Ascending aorta (tissue), 2 donors: ENCODE measurements around the gene ADAMTS12. TPM values are rescaled to one million over a fixed set of nuclear protein-coding genes. Genes with fewer than 3 reads are reported as not detected.

Experiments used
- DNase-seq, 2 donors: peaks; one replicate each; pipeline ENCODE4 v3.0.0-alpha.2; 2019; ENCODE audit warnings: low spot score in 2 of 2
- H3K27ac ChIP-seq, 2 donors: fragments of 200-600 bp; sonication (generic); one replicate each; pipeline ENCODE4 v1.5.1; 2016 to 2017; ENCODE audit warnings: mild to moderate bottlenecking in 1 of 2
- H3K27me3 ChIP-seq: fragments of 200-600 bp; sonication (generic); one replicate; pipeline ENCODE4 v1.5.1; 2017
- H3K36me3 ChIP-seq, 2 donors: fragments of 200-600 bp; sonication (generic); one replicate each; pipeline ENCODE4 v1.5.1; 2016
- H3K4me1 ChIP-seq, 2 donors: fragments of 200-600 bp; sonication (generic); one replicate each; pipeline ENCODE4 v1.5.1; 2016 to 2017; ENCODE audit warnings: mild to moderate bottlenecking in 1 of 2
- H3K4me3 ChIP-seq, 2 donors: fragments of 200-600 bp; sonication (generic); one replicate each; pipeline ENCODE4 v1.5.1; 2016 to 2017; ENCODE audit warnings: mild to moderate bottlenecking in 1 of 2
- H3K9me3 ChIP-seq, 2 donors: fragments of 200-600 bp; sonication (generic); one replicate each; pipeline ENCODE4 v1.5.1; 2016
- CTCF ChIP-seq, 3 experiments: fragments of 200-600 bp in 2 of 3; fragments of 450-650 bp in 1 of 3; sonication (generic) in 2 of 3; IDR thresholded peaks; one replicate each; pipeline ENCODE4 v1.5.1; 2016 to 2019; ENCODE audit warnings: antibody characterized with exemption in 3 of 3, mild to moderate bottlenecking in 1 of 3, moderate library complexity in 1 of 3
- intact Hi-C: fragments of 100-400 bp; cut with DNase I; formaldehyde crosslinking; loops from one replicate; pipeline ENCODE4 v1.15.1; 2023
- total RNA-seq: library from RNA; depleted of rRNA; stranded (reverse); fragments of >200 nt; gene quantifications from one replicate; pipeline ENCODE4 v1.1.0, GENCODE V29; 2016

Gene ADAMTS12
- total RNA-seq, 1 donor from 2014 or later = 1.4 TPM

DNA sequence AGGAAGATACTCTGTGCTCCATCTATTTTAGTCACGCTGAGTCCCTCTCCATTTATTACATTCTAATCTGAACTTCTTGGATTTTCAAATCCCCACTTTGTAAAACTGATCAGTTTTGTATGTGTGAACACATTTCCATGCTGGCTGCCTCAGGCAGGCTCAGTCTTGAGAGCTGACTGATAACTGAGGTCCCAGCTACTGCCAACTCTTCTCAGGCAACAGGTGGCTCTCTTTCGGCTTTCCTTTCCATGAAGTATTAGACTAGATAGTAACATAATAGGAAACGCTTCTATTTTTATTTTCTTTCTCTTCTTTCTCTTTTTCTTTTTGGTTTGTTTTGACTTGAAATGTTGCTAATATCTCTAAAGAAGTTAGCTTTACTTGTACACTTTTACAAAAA lies 312.6 kb downstream of the ADAMTS12 start:
- no peaks in the 10 kb centered on the region for H3K27me3 ChIP-seq
- no peaks in the 10 kb centered on the region for H3K9me3 ChIP-seq
- H3K4me1 ChIP-seq = no peaks in the 10 kb centered on the region
- H3K4me3 ChIP-seq = no peak overlapping the region
- no peak overlapping the region for H3K27ac ChIP-seq
- intact Hi-C loops = no loop called here
- no peak for DNase-seq
- no peaks in the 10 kb centered on the region for H3K36me3 ChIP-seq
- TF ChIP-seq CTCF (IDR thresholded peaks at IDR 0.05) = no peak

GRCh38 chr5:33576726-33577590 lies 314.8 kb downstream of the ADAMTS12 start:
- Histone ChIP-seq H3K27me3 (no peaks in the 10 kb centered on the region), H3K36me3 (no peaks in the 10 kb centered on the region), H3K4me1 (no peaks in the 10 kb centered on the region), H3K4me3 (no peak overlapping the region), H3K9me3 (no peaks in the 10 kb centered on the region), H3K27ac (no peak overlapping the region)
- no peak for TF ChIP-seq CTCF (IDR thresholded peaks at IDR 0.05)
- no peak for DNase-seq
- intact Hi-C loops = no loop called here

- no peak overlapping the region for H3K4me3 ChIP-seq
- no peaks in the 10 kb centered on the region for H3K9me3 ChIP-seq
- H3K27me3 ChIP-seq = no peaks in the 10 kb centered on the region
- H3K4me1 ChIP-seq = peaks cover 0 to 3% of the 10 kb centered on the region in 2 donors
- no peaks in the 10 kb centered on the region for H3K36me3 ChIP-seq
- TF ChIP-seq CTCF (IDR thresholded peaks at IDR 0.05) = no peak
- intact Hi-C loops = no loop called here
- no peak overlapping the region for H3K27ac ChIP-seq
- DNase-seq = peak in 1 of 2 donors; percentile 74
These were observed 326.5 kb downstream of the ADAMTS12 start for GRCh38 chr5:33565324-33565723.

DNA sequence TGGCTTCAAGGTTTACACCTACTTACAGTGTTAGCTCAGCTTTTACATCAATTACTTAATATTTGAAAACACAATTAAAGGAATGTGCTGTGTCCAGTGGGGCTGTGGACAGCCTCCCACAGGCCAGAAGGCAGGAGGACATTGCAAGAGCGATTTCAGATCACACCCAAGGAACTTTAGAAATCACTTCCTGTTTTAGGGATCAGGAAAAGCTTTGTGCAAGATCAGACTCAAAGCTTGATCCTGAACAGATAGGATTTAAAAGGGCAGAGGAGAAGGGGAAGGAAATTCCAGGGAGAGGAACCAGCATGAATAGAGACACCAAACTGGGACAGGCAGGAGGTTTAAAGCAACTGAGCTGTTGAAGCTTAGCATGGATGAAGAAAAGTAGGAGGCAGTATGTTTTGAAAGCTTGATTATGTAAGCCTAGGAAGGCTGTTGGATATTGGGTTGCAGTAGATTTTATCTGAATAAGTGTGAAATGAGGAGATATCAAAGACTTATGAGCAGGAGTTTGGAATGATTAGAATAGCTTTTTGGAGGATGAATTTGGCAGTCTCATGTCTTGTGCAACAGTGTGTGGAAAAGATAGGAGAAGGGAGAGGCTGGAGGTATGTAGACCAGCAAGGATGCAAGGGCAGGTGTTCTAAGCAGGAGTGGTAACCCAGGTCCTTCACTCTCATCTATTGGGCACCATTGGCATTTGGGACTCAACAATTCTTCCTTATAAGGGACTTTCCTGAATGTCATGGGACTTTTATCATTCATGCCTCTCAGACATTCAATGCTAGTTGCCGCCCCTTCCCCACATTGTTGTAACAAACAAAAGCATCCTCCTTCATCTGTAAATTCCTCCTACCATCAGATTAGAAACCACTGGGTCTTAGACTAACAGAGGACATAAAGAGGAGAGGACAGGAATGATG lies 327.5 kb downstream of the ADAMTS12 start:
- no peaks in the 10 kb centered on the region for H3K36me3 ChIP-seq
- H3K27me3 ChIP-seq = no peaks in the 10 kb centered on the region
- no peak overlapping the region for H3K27ac ChIP-seq
- H3K4me3 ChIP-seq = no peak overlapping the region
- TF ChIP-seq CTCF (IDR thresholded peaks at IDR 0.05) = no peak
- H3K4me1 ChIP-seq = peaks cover 0 to 3% of the 10 kb centered on the region in 2 donors
- DNase-seq = no peak
- intact Hi-C loops = no loop called here
- no peaks in the 10 kb centered on the region for H3K9me3 ChIP-seq

GRCh38 chr5:33563530-33563929 lies 328.3 kb downstream of the ADAMTS12 start:
- Histone ChIP-seq H3K36me3 (no peaks in the 10 kb centered on the region), H3K9me3 (no peaks in the 10 kb centered on the region), H3K4me1 (peaks cover 0 to 3% of the 10 kb centered on the region in 2 donors), H3K4me3 (no peak overlapping the region), H3K27me3 (no peaks in the 10 kb centered on the region), H3K27ac (no peak overlapping the region)
- no peak for TF ChIP-seq CTCF (IDR thresholded peaks at IDR 0.05)
- no peak for DNase-seq
- intact Hi-C loops = no loop called here
